ENCODE results near the gene PPRC1. TPM values are rescaled to one million over a fixed set of nuclear protein-coding genes. Genes with fewer than 3 reads are reported as not detected.

Gene PPRC1
- total RNA-seq, 1 experiment from 2014 or later = 87.9 TPM

GRCh38 chr10:102134416-102134815 is 1.6 kb downstream of the PPRC1 start:
- peaks cover 19% of the 10 kb centered on the region for H3K36me3 ChIP-seq (ENCODE audit: control insufficient read depth, insufficient read depth, low read length)
- no peaks in the 10 kb centered on the region for H3K27me3 ChIP-seq (ENCODE audit: control insufficient read depth, insufficient read depth, low read length)
- peak overlapping the region; percentile 91 to 99 for H3K4me3 ChIP-seq (ENCODE audit: low read depth in 2 of 2, low read length in 2 of 2)
- ChIA-PET POLR2A (no interaction called here), CTCF (interaction anchor here (0.6 kb wide), 1 partner anchor 11 kb away, joined by 3 read pairs; no protein-coding TSS in a partner anchor)
- TF ChIP-seq REST (IDR thresholded peaks at IDR 0.05; ENCODE audit: insufficient read depth in 1 of 2, low read depth in 2 of 2, low read length in 1 of 2) = no peak
- no peak for TF ChIP-seq TCF7L2 (IDR thresholded peaks at IDR 0.05; ENCODE audit: low read depth, low read length)
- TF ChIP-seq, protein P1, sequence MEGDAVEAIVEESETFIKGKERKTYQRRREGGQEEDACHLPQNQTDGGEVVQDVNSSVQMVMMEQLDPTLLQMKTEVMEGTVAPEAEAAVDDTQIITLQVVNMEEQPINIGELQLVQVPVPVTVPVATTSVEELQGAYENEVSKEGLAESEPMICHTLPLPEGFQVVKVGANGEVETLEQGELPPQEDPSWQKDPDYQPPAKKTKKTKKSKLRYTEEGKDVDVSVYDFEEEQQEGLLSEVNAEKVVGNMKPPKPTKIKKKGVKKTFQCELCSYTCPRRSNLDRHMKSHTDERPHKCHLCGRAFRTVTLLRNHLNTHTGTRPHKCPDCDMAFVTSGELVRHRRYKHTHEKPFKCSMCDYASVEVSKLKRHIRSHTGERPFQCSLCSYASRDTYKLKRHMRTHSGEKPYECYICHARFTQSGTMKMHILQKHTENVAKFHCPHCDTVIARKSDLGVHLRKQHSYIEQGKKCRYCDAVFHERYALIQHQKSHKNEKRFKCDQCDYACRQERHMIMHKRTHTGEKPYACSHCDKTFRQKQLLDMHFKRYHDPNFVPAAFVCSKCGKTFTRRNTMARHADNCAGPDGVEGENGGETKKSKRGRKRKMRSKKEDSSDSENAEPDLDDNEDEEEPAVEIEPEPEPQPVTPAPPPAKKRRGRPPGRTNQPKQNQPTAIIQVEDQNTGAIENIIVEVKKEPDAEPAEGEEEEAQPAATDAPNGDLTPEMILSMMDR (IDR thresholded peaks at IDR 0.05) = no peak
- 0 out of 2 replicates have a peak, but pooled peaks have one; percentile 29 for TF ChIP-seq SIN3A (IDR thresholded peaks at IDR 0.05; ENCODE audit: borderline replicate concordance, insufficient read depth, low read depth, low read length)
- BruUV-seq (replicated peaks) = TSS peak; percentile 88
- intact Hi-C loops (cut with micrococcal nuclease; ENCODE audit: unreplicated experiment) (no loop called here), in situ Hi-C loops (cut with HindIII; ENCODE audit: low pct_unique_long_range_greater_than_20kb, low sequenced_read_pairs) (no loop called here)
- H3K27ac ChIP-seq (ENCODE audit: low read length) = peak overlapping the region; percentile 96
- ATAC-seq (no peak), DNase-seq (ENCODE audit: low read depth, low spot score) (no peak)
- H3K9me3 ChIP-seq (ENCODE audit: control insufficient read depth, insufficient read depth, low read depth, low read length) = no peaks in the 10 kb centered on the region
- peaks cover 32% of the 10 kb centered on the region for H3K4me1 ChIP-seq (ENCODE audit: control insufficient read depth, insufficient read depth, low read length)

GRCh38 chr10:102135956-102136526 is 3.2 kb downstream of the PPRC1 start:
- no TSS peak for BruUV-seq (replicated peaks)
- Histone ChIP-seq H3K4me3 (ENCODE audit: low read depth in 2 of 2, low read length in 2 of 2) (peak overlapping the region in 1 of 2 experiments; percentile 23; a peak in 1 of 4 replicates), H3K36me3 (ENCODE audit: control insufficient read depth, insufficient read depth, low read length) (peaks cover 26% of the 10 kb centered on the region), H3K9me3 (ENCODE audit: control insufficient read depth, insufficient read depth, low read depth, low read length) (no peaks in the 10 kb centered on the region), H3K27me3 (ENCODE audit: control insufficient read depth, insufficient read depth, low read length) (no peaks in the 10 kb centered on the region), H3K4me1 (ENCODE audit: control insufficient read depth, insufficient read depth, low read length) (peaks cover 32% of the 10 kb centered on the region), H3K27ac (ENCODE audit: low read length) (peak overlapping the region; percentile 39; the same call in 1 of the 2 replicates)
- DNase-seq (ENCODE audit: low read depth, low spot score) = no peak
- ATAC-seq = no peak
- CTCF ChIA-PET = no interaction called here
- in situ Hi-C loops (cut with HindIII; ENCODE audit: low pct_unique_long_range_greater_than_20kb, low sequenced_read_pairs) (no loop called here), intact Hi-C loops (cut with micrococcal nuclease; ENCODE audit: unreplicated experiment) (no loop called here)
- POLR2A ChIA-PET = no interaction called here
- no peak for TF ChIP-seq SIN3A (IDR thresholded peaks at IDR 0.05; ENCODE audit: borderline replicate concordance, insufficient read depth, low read depth, low read length)
- TF ChIP-seq REST (IDR thresholded peaks at IDR 0.05; ENCODE audit: insufficient read depth in 1 of 2, low read depth in 2 of 2, low read length in 1 of 2) = no peak
- TF ChIP-seq, protein P1 (IDR thresholded peaks at IDR 0.05) = no peak
- no peak for TF ChIP-seq TCF7L2 (IDR thresholded peaks at IDR 0.05; ENCODE audit: low read depth, low read length)
- TF ChIP-seq POLR2AphosphoS5 (IDR thresholded peaks at IDR 0.05; ENCODE audit: low read depth, low read length) = no peak
